NCI-H69 (cell line): ENCODE results near the gene ACAP3.
A peak's percentile ranks its signal among the peaks of the same experiment; 100 is the strongest.

Source experiments
- DNase-seq: peaks from one replicate; lab custom pipeline; 2025; lab: John Stamatoyannopoulos, UW

ACAP3 gene

GRCh38 chr1:1285611-1286311, 22.0 kb downstream of the ACAP3 start:
- no peak for DNase-seq

- no peak for DNase-seq
These were observed 22.6 kb downstream of the ACAP3 start for GRCh38 chr1:1285102-1285571.

GRCh38 chr1:1284221-1285101, 23.3 kb downstream of the ACAP3 start:
- DNase-seq, result no peak

GRCh38 chr1:1283821-1284220, 23.9 kb downstream of the ACAP3 start:
- peak; percentile 39 for DNase-seq

- DNase-seq, result no peak
These were observed 24.7 kb downstream of the ACAP3 start for GRCh38 chr1:1282998-1283397.

GRCh38 chr1:1281533-1282321, 26.0 kb downstream of the ACAP3 start:
- DNase-seq, result no peak

GRCh38 chr1:1280782-1281481, 26.8 kb downstream of the ACAP3 start:
- no peak for DNase-seq

- DNase-seq, result no peak
These were observed 28.7 kb downstream of the ACAP3 start for GRCh38 chr1:1279028-1279427.

GRCh38 chr1:1278620-1279019, 29.1 kb downstream of the ACAP3 start:
- DNase-seq, result no peak

GRCh38 chr1:1275836-1276235, 31.9 kb downstream of the ACAP3 start:
- DNase-seq, result no peak

GRCh38 chr1:1274931-1275431, 32.7 kb downstream of the ACAP3 start:
- DNase-seq, result no peak

- no peak for DNase-seq
These were observed 33.3 kb downstream of the ACAP3 start for GRCh38 chr1:1274299-1274930.

- DNase-seq, result peak; percentile 89
These were observed 34.0 kb downstream of the ACAP3 start, which contains the start of gene UBE2J2 for GRCh38 chr1:1273512-1274298. UBE2J2 (minus strand) TSS chr1:1273854; CDS start chr1:1267992, 5,862 bp downstream.

GRCh38 chr1:1273209-1273511, 34.6 kb downstream of the ACAP3 start:
- no peak for DNase-seq

- DNase-seq, result peak; percentile 10
These were observed 35.2 kb downstream of the ACAP3 start for GRCh38 chr1:1272341-1273208.

GRCh38 chr1:1270813-1271212, 36.9 kb downstream of the ACAP3 start:
- DNase-seq, result no peak

- DNase-seq, result no peak
These were observed 39.4 kb downstream of the ACAP3 start for GRCh38 chr1:1268284-1268682.

- no peak for DNase-seq
These were observed 40.0 kb downstream of the ACAP3 start for GRCh38 chr1:1267488-1268283.
